ENCODE results near the gene FMNL2. TPM values are rescaled to one million over a fixed set of nuclear protein-coding genes. Genes with fewer than 3 reads are reported as not detected.

The FMNL2 gene
- total RNA-seq, 1 experiment from 2014 or later = 33.6 TPM

DNA sequence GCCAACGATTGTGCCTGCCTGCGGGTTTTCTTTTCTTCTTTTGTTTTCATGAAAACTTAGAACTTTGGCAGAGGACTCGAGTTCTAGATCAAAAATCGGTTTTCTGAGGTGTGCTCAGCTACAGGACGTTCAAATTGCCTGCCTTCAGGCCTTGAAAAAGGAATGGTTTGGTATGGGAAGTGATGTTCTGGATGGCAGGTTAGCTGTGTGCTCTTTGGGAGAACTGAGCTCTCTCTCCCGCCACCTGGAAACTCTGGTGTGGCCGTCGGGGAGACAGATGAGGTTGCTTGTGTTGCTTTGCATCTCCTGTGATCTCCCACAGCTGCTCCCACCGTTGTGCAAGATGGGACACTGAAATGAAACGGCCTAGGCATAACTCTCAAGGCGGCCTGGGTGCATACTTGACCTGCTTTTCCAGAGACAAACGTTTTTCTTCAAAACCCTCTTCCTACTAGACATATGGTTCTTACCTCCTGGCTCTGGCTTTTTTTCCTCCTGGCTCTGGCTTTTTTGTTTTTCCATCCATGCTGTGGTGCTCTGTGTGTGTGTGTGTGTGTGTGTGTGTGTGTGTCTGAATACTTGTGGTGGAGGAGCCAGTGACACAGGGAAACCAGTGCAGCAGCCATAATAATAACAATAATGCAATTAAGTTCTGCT, 2.0 kb downstream of the FMNL2 start:
- no peak overlapping the region for H3K4ac ChIP-seq (ENCODE audit: low read depth, low read length)
- H3K4me2 ChIP-seq (ENCODE audit: insufficient read depth, insufficient read length, low read length) = peak overlapping the region; percentile 73
- H2BK20ac ChIP-seq (ENCODE audit: low read depth, low read length, poor library complexity, severe bottlenecking) = no peak overlapping the region
- Mint-ChIP-seq H3K4me1 (peaks cover 43 to 45% of the 10 kb centered on the region in 2 experiments), H3K4me3 (peak overlapping the region; percentile 89 to 92), H3K36me3 (ENCODE audit: insufficient read depth in 1 of 3, low read depth in 3 of 3) (no peaks in the 10 kb centered on the region), H3K27me3 (ENCODE audit: low read depth) (peaks cover 9% of the 10 kb centered on the region), H3K9me3 (no peaks in the 10 kb centered on the region; a peak in 1 of 5 replicates), H3K27ac (0 out of 7 replicates have a peak overlapping the region, but pooled peaks of 2 of the 3 experiments have one; percentile 3 to 78)
- no peak overlapping the region for H2BK5ac ChIP-seq (ENCODE audit: insufficient read length, low read length)
- peaks cover 12% of the 10 kb centered on the region for H3K23me2 ChIP-seq (ENCODE audit: insufficient read length, low read depth, low read length, poor library complexity, severe bottlenecking)
- no peak overlapping the region for H3K23ac ChIP-seq (ENCODE audit: insufficient read length, low read depth, low read length)
- no peak overlapping the region for H2AK5ac ChIP-seq (ENCODE audit: insufficient read length, low read length)
- H2BK15ac ChIP-seq (ENCODE audit: low read depth, low read length) = no peak overlapping the region
- H2BK120ac ChIP-seq (ENCODE audit: low read depth, low read length, poor library complexity, severe bottlenecking) = no peak overlapping the region
- TF ChIP-seq, protein P1, sequence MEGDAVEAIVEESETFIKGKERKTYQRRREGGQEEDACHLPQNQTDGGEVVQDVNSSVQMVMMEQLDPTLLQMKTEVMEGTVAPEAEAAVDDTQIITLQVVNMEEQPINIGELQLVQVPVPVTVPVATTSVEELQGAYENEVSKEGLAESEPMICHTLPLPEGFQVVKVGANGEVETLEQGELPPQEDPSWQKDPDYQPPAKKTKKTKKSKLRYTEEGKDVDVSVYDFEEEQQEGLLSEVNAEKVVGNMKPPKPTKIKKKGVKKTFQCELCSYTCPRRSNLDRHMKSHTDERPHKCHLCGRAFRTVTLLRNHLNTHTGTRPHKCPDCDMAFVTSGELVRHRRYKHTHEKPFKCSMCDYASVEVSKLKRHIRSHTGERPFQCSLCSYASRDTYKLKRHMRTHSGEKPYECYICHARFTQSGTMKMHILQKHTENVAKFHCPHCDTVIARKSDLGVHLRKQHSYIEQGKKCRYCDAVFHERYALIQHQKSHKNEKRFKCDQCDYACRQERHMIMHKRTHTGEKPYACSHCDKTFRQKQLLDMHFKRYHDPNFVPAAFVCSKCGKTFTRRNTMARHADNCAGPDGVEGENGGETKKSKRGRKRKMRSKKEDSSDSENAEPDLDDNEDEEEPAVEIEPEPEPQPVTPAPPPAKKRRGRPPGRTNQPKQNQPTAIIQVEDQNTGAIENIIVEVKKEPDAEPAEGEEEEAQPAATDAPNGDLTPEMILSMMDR (conservative IDR thresholded peaks at IDR 0.05) = no peak
- no peak overlapping the region for H4K8ac ChIP-seq (replicated peaks; ENCODE audit: insufficient read length, low read depth, low read length)
- no peak overlapping the region for H4K5ac ChIP-seq (ENCODE audit: insufficient read length, low read depth, low read length)
- H4K20me1 ChIP-seq (ENCODE audit: control insufficient read depth, insufficient read depth, insufficient read length) = no peaks in the 10 kb centered on the region
- no peaks in the 10 kb centered on the region for H3K4me1 ChIP-seq (ENCODE audit: insufficient read depth, low read length)
- no peak overlapping the region for H4K91ac ChIP-seq (ENCODE audit: insufficient read length, low read depth, low read length)
- H3K14ac ChIP-seq (ENCODE audit: insufficient read depth, low read length) = no peak overlapping the region
- H2BK12ac ChIP-seq (ENCODE audit: insufficient read length, low read depth, low read length) = no peak overlapping the region
- H3K9me3 ChIP-seq (ENCODE audit: control insufficient read depth, low read depth, low read length) = no peaks in the 10 kb centered on the region
- no peak overlapping the region for H3K56ac ChIP-seq (ENCODE audit: insufficient read length, low read depth, low read length)
- H3K9ac ChIP-seq (ENCODE audit: extremely low read depth, insufficient read length, low read length) = peak overlapping the region; percentile 24
- H3K79me1 ChIP-seq (ENCODE audit: insufficient read depth, low read depth, low read length, poor library complexity, severe bottlenecking) = peaks cover 6% of the 10 kb centered on the region
- H3T11ph ChIP-seq (ENCODE audit: low read length) = no peak overlapping the region
- no peaks in the 10 kb centered on the region for H3K27me3 ChIP-seq (ENCODE audit: insufficient read depth, low read length)
- no peak overlapping the region for H3K27ac ChIP-seq (ENCODE audit: insufficient read length, low read depth, low read length)
- peak; percentile 40 for DNase-seq
- H2AFZ ChIP-seq (ENCODE audit: low read length) = no peak overlapping the region
- no CpG with 5 or more reads among the region's 12 CpGs for WGBS (ENCODE audit: extremely low coverage, insufficient read length, low lambda C conversion rate)
- H3K18ac ChIP-seq (ENCODE audit: insufficient read length, low read depth, low read length) = no peak overlapping the region
- peaks cover 10% of the 10 kb centered on the region; the same call in 1 of the 2 replicates for H3K79me2 ChIP-seq (ENCODE audit: insufficient read depth, low read length)

All from H9 (cell line).